Nephron (organoid): Measurements from ENCODE around the gene SRD5A1.

Source experiments
- H3K27ac Mint-ChIP-seq, 3 experiments: 2 replicates each; pipeline ENCODE4 v1.8.0; 2020; ENCODE audit warnings: mixed read lengths in 3 of 3, mild to moderate bottlenecking in 2 of 3, moderate library complexity in 1 of 3
- H3K27me3 Mint-ChIP-seq: 2 replicates; pipeline ENCODE4 v1.8.0; 2021; ENCODE audit warnings: low read depth, mild to moderate bottlenecking, moderate library complexity, mixed read lengths
- H3K36me3 Mint-ChIP-seq: 2 replicates; pipeline ENCODE4 v1.8.0; 2020; ENCODE audit warnings: low read depth, mixed read lengths
- H3K4me1 Mint-ChIP-seq: 2 replicates; pipeline ENCODE4 v1.8.0; 2020; ENCODE audit warnings: mixed read lengths
- H3K4me3 Mint-ChIP-seq, 3 experiments: 2 replicates each; pipeline ENCODE4 v1.8.0; 2020; ENCODE audit warnings: mild to moderate bottlenecking in 3 of 3, mixed read lengths in 3 of 3, moderate library complexity in 2 of 3
- H3K9me3 Mint-ChIP-seq: 2 replicates; pipeline ENCODE4 v1.8.0; 2020; ENCODE audit warnings: mixed read lengths
- TF ChIP-seq, protein P1 (sequence below), 3 experiments: fragments of 200-600 bp; sonication (generic); IDR thresholded peaks; one replicate each; pipeline ENCODE4 v1.5.0; 2021; ENCODE audit warnings: antibody characterized with exemption in 3 of 3; ENCODE audit not compliant: unreplicated experiment in 3 of 3

Gene SRD5A1

DNA sequence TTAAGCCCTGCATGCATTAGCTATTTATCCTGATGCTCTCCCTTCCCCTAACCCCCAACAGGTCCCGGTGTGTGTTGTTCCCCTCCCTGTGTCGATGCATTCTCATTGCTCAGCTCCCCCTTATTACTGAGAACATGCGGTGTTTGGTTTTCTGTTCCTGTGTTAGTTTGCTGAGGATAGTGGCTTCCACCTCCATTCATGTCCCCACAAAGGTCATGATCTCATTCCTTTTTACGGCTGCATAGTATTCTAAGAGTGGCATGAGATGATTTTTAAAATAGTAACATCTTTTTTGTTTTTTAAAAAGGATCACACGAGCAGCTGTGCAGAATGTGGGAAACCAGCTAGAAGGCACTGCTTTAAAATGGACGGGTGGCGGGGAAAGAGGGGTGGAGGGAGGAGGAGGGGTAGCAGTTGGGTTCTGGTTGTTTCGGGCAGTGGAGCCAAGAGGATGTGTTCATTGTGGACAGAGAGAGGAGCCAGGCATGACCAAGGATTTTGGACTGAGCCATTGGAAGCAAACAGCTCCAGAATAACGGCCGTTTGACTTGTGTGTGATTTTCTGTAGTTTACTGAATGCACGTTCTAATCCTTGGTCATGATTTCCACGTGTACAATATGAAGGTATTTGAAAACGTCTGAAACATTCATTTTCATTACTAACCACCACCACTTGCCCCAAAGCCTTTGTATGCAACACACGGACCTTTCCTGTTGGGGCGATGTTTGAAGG lies 78.3 kb downstream of the SRD5A1 start:
- H3K36me3 Mint-ChIP-seq, result no peaks in the 10 kb centered on the region
- TF ChIP-seq, protein P1, sequence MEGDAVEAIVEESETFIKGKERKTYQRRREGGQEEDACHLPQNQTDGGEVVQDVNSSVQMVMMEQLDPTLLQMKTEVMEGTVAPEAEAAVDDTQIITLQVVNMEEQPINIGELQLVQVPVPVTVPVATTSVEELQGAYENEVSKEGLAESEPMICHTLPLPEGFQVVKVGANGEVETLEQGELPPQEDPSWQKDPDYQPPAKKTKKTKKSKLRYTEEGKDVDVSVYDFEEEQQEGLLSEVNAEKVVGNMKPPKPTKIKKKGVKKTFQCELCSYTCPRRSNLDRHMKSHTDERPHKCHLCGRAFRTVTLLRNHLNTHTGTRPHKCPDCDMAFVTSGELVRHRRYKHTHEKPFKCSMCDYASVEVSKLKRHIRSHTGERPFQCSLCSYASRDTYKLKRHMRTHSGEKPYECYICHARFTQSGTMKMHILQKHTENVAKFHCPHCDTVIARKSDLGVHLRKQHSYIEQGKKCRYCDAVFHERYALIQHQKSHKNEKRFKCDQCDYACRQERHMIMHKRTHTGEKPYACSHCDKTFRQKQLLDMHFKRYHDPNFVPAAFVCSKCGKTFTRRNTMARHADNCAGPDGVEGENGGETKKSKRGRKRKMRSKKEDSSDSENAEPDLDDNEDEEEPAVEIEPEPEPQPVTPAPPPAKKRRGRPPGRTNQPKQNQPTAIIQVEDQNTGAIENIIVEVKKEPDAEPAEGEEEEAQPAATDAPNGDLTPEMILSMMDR (IDR thresholded peaks at IDR 0.05; ENCODE audit: unreplicated experiment in 3 of 3), result no peak

DNA sequence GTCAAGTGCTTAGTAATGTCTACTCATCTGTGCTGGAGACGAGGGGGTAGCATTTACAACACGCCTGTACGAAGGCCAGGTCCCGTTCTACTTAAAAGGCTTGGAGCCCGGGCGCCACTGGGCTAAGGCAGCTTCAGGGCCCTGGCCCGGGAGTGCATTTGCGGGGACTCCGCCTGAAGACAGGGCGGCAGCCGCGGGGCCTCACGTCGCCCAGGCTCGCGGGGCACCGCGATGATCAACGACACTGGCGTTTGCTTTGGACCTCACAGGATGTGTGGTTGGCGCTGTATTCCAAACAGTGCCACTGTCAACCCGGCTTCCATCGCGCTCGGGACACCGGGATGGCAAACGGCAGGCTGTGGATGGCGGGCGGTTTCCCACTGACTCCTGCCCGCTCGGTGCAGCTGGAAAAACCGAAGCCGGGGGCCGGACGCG lies 78.9 kb downstream of the SRD5A1 start:
- peaks cover 31% of the 10 kb centered on the region for H3K4me1 Mint-ChIP-seq
- no peaks in the 10 kb centered on the region for H3K36me3 Mint-ChIP-seq
- no peaks in the 10 kb centered on the region for H3K9me3 Mint-ChIP-seq
- peaks cover 4% of the 10 kb centered on the region for H3K27me3 Mint-ChIP-seq
- TF ChIP-seq, protein P1 (IDR thresholded peaks at IDR 0.05; ENCODE audit: unreplicated experiment in 3 of 3), result no peak
- peak overlapping the region; percentile 88 to 93 (median 88) for H3K4me3 Mint-ChIP-seq
- peak overlapping the region; percentile 88 to 91 (median 90) for H3K27ac Mint-ChIP-seq

More for the DNA sequence above, 78.3 kb downstream of the SRD5A1 start:
- Mint-ChIP-seq H3K4me3 (peak overlapping the region; percentile 88 to 93 (median 88)), H3K9me3 (no peaks in the 10 kb centered on the region), H3K27me3 (peaks cover 5% of the 10 kb centered on the region), H3K4me1 (peaks cover 25% of the 10 kb centered on the region), H3K27ac (peak overlapping the region; percentile 88 to 91 (median 90))

DNA sequence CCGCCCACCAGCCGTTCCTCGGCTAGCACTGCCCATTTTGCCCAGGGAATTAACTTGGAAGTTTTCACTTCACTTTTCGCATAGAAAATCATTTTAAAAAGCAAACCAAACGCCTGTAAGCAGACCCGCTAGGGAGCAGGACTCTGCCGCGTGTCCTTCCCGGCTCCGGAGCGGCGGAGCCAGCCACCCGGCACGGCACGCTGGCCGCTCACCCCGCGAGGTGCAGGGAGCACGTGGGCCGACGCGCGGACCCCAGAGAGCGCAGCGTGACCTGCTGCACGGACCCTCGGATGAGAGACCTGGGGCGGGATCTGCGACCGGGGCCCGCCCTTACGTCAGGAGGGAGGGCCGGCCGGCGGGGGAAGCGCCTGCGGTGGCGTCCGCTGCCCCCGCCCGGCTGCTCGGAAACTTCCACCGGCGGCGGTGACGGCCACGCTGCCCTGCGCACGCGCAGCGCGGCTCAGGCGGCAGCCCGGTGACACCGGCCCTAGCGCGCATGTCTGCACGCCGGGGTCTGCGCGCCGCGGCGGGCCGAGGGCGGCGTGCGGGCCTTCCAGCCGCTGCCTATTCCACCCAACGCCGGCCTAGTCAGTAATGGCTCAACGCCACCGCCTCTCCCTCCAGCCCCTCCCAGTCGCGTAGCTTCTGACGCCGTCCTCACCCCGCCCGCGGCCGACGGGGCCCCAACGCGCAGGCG lies 79.5 kb downstream of the SRD5A1 start:
- peaks cover 36% of the 10 kb centered on the region for H3K4me1 Mint-ChIP-seq
- peak overlapping the region; percentile 88 to 91 (median 90) for H3K27ac Mint-ChIP-seq
- no peaks in the 10 kb centered on the region for H3K36me3 Mint-ChIP-seq
- no peaks in the 10 kb centered on the region for H3K27me3 Mint-ChIP-seq
- no peaks in the 10 kb centered on the region for H3K9me3 Mint-ChIP-seq
- H3K4me3 Mint-ChIP-seq, result peak overlapping the region; percentile 88 to 93 (median 88)
- TF ChIP-seq, protein P1 (IDR thresholded peaks at IDR 0.05; ENCODE audit: unreplicated experiment in 3 of 3), result no peak

DNA sequence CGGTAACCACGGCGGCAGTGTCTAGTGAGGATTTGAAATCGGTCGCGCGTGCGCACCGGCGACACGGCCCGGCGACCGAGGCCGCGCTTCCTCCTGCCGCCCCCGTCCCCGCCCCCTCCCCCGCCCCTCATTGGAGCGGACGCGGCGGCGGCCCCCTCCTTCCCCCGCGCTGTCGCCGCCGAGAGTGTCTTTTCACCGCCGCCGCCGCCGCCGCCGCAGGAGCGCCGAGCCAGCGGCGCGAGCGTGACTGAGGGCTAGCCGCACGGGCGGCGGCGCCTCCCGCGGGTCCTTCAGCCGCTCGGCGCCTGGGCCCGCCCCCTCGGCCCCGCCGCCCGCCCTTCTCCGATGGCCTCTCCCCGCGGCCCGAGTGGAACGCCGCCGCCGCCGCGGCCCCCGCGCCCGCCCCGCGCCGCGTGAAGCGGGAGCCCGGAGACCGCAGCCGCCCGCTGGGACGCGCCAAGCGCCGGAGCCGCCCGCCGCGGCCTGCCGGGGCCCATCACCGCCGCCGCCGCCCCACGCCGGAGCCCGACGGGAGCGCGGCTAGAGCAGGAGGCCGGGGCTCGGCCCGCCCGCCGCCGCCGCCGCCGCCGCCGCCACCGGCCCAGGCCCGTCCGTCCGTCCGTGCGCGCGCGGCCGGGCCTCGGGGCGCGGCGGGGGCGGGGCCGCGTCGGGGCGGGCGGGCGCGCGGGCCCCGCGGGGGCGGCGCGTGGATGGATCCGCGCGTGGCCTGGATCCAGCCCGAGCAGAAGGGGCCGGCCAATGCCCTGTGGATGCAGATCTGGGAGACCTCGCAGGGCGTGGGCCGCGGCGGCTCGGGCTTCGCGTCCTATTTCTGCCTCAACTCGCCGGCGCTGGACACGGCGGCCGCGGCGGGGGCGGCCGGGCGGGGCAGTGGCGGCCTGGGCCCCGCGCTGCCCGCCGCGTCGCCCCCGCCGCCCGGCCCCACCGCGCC lies 80.3 kb downstream of the SRD5A1 start, which contains the start of gene TENT4A:
TENT4A (plus strand) TSS at position 159 of the 952 bp plus-strand sequence; CDS start at position 711, 552 bp downstream.
- Mint-ChIP-seq H3K27ac (peak within 1 kb of the TSS; percentile 88 to 91 (median 90)), H3K4me3 (peak within 1 kb of the TSS; percentile 88 to 93 (median 88)), H3K4me1 (peaks cover 44% of the 10 kb centered on the region), H3K9me3 (no peaks in the 10 kb centered on the region), H3K36me3 (peaks cover under 1% of the 10 kb centered on the region), H3K27me3 (no peaks in the 10 kb centered on the region)
- TF ChIP-seq, protein P1 (IDR thresholded peaks at IDR 0.05; ENCODE audit: unreplicated experiment in 3 of 3), result no peak

DNA sequence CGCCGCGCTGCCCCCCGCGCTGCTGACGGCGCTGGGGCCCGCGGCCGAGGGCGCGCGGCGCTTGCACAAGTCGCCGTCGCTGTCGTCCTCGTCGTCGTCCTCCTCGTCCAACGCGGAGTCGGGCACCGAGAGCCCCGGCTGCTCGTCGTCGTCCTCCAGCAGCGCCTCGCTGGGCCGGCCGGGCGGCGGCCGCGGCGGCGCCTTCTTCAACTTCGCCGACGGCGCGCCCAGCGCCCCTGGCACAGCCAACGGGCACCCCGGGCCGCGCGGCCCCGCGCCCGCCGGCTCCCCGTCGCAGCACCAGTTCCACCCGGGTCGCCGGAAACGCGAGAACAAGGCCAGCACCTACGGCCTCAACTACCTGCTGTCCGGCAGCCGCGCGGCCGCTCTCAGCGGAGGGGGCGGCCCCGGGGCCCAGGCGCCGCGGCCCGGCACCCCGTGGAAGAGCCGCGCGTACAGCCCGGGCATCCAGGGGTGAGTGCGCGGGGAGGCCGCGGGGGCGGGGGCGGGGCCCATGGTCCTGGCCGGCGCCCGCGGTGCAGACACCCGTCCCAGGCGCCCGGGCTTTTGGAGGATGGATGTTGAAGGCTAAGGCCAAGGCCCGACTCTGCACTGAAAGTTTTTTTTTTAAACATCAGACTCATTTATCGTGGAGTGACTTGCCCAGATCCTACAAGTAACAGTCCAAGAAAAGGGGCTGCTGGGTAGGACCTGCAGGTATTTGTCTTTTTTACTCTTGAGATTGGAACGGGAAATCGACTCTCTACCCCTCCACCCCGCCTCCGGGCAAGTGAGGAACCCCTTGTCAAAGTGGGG lies 81.2 kb downstream of the SRD5A1 start:
- Mint-ChIP-seq H3K4me1 (peaks cover 53% of the 10 kb centered on the region), H3K9me3 (no peaks in the 10 kb centered on the region), H3K27ac (peak overlapping the region; percentile 61 to 78 (median 70)), H3K27me3 (no peaks in the 10 kb centered on the region), H3K36me3 (peaks cover 3% of the 10 kb centered on the region), H3K4me3 (peak overlapping the region; percentile 75 to 93 (median 87))
- TF ChIP-seq, protein P1 (IDR thresholded peaks at IDR 0.05; ENCODE audit: unreplicated experiment in 3 of 3), result no peak
